B cell (primary cell): ENCODE measurements around the gene ABHD18.

Source experiments
- CTCF ChIP-seq: fragments of 200-600 bp; IDR thresholded peaks from one replicate; pipeline ENCODE4 v1.8.0; 2022; ENCODE audit warnings: antibody characterized with exemption, mild to moderate bottlenecking
- EZH2 ChIP-seq: IDR thresholded peaks from 2 replicates; pipeline ENCODE4 v1.6.1; 2012; ENCODE audit warnings: borderline replicate concordance, low read depth, mild to moderate bottlenecking, moderate library complexity, low read length; ENCODE audit not compliant: insufficient read depth, poor library complexity, severe bottlenecking

- no peak for TF ChIP-seq CTCF
- no peak for TF ChIP-seq EZH2
Measured at GRCh38 chr4:127982445-127982844, 17.2 kb downstream of the ABHD18 start.
